NCI-H2081 (cell line): ENCODE data around the gene RASEF.
"Not testable (repeated sequence)": the region's sequence is repeated elsewhere in the genome, so short reads cannot be mapped to it uniquely, and the experiment has no call there.

Experiments used
- DNase-seq, 2 experiments: peaks; one replicate each; lab custom pipeline; 2025; lab: John Stamatoyannopoulos, UW

The RASEF gene

GRCh38 chr9:83062651-83063527 is at the start of gene RASEF:
Gene RASEF (minus strand): TSS chr9:83063142. CDS start chr9:83062867, 275 bp downstream.
- peak; percentile 71 to 84 for DNase-seq

GRCh38 chr9:83111169-83111568 is 48.2 kb upstream of the RASEF start:
- no peak for DNase-seq

GRCh38 chr9:83109296-83109695 is 46.4 kb upstream of the RASEF start:
- no peak for DNase-seq

GRCh38 chr9:83108208-83108607 is 45.3 kb upstream of the RASEF start:
- DNase-seq, result no peak

GRCh38 chr9:83106772-83107171 is 43.8 kb upstream of the RASEF start:
- DNase-seq, result no peak

GRCh38 chr9:83106263-83106662 is 43.3 kb upstream of the RASEF start:
- DNase-seq, result no peak

GRCh38 chr9:83097633-83098032 is 34.7 kb upstream of the RASEF start:
- DNase-seq, result no peak

- not testable (repeated sequence) for DNase-seq
Observed at GRCh38 chr9:83093311-83093710, 30.4 kb upstream of the RASEF start.

GRCh38 chr9:83081846-83082245 is 18.9 kb upstream of the RASEF start:
- peak in 1 of 2 experiments; percentile 18 for DNase-seq

GRCh38 chr9:83081010-83081409 is 18.1 kb upstream of the RASEF start:
- no peak for DNase-seq

GRCh38 chr9:83075932-83076331 is 13.0 kb upstream of the RASEF start:
- DNase-seq, result not testable (repeated sequence)

- not testable (repeated sequence) for DNase-seq
Observed at GRCh38 chr9:83072498-83072897, 9.6 kb upstream of the RASEF start.

GRCh38 chr9:83071626-83072025 is 8.7 kb upstream of the RASEF start:
- no peak for DNase-seq

GRCh38 chr9:83070261-83070660 is 7.3 kb upstream of the RASEF start:
- no peak for DNase-seq

GRCh38 chr9:83069651-83070050 is 6.7 kb upstream of the RASEF start:
- DNase-seq, result no peak

- DNase-seq, result no peak
Observed at GRCh38 chr9:83068414-83068813, 5.5 kb upstream of the RASEF start.

- DNase-seq, result no peak
Observed at GRCh38 chr9:83067579-83067978, 4.6 kb upstream of the RASEF start.

- DNase-seq, result no peak
Observed at GRCh38 chr9:83066771-83067170, 3.8 kb upstream of the RASEF start.

GRCh38 chr9:83065233-83065632 is 2.3 kb upstream of the RASEF start:
- peak in 1 of 2 experiments; percentile 29 for DNase-seq

- DNase-seq, result peak; percentile 70 to 82
Observed at GRCh38 chr9:83061990-83062650, 822 bp downstream of the RASEF start.

- peak in 1 of 2 experiments; percentile 18 for DNase-seq
Observed at GRCh38 chr9:83061036-83061435, 1.9 kb downstream of the RASEF start.

- DNase-seq, result peak; percentile 65 to 86
Observed at GRCh38 chr9:83060556-83060955, 2.4 kb downstream of the RASEF start.

- DNase-seq, result no peak
Observed at GRCh38 chr9:83059417-83059816, 3.5 kb downstream of the RASEF start.
